GM18517 (cell line): ENCODE results near the gene RAB36.
"Not testable (repeated sequence)": the region's sequence is repeated elsewhere in the genome, so short reads cannot be mapped to it uniquely, and the experiment has no call there.

Experiments used
- ATAC-seq: cut with Tn5 transposase; IDR thresholded peaks from one replicate; pipeline ENCODE4 v1.9.1; 2021; ENCODE audit warnings: mild to moderate bottlenecking, moderate library complexity; ENCODE audit not compliant: unreplicated experiment

Gene RAB36

GRCh38 chr22:23136991-23137390, 8.3 kb upstream of the RAB36 start:
- ATAC-seq, result not testable (repeated sequence)

GRCh38 chr22:23137468-23137867, 7.8 kb upstream of the RAB36 start:
- ATAC-seq, result no peak

GRCh38 chr22:23137905-23138561, 7.2 kb upstream of the RAB36 start:
- ATAC-seq, result peak; percentile 42

- no peak for ATAC-seq
Observed at GRCh38 chr22:23138584-23139435, 6.5 kb upstream of the RAB36 start.

- ATAC-seq, result no peak
Observed at GRCh38 chr22:23140385-23140784, 4.9 kb upstream of the RAB36 start.

GRCh38 chr22:23142546-23143105, 2.7 kb upstream of the RAB36 start:
- ATAC-seq, result no peak

GRCh38 chr22:23143119-23143518, 2.2 kb upstream of the RAB36 start:
- no peak for ATAC-seq

GRCh38 chr22:23144432-23144831, 845 bp upstream of the RAB36 start:
- ATAC-seq, result no peak

- no peak for ATAC-seq
Observed at GRCh38 chr22:23145878-23146470, 697 bp downstream of the RAB36 start.

- ATAC-seq, result no peak
Observed at GRCh38 chr22:23146478-23147205, 1.4 kb downstream of the RAB36 start.

- ATAC-seq, result no peak
Observed at GRCh38 chr22:23147617-23148387, 2.5 kb downstream of the RAB36 start.

GRCh38 chr22:23149743-23150238, 4.5 kb downstream of the RAB36 start:
- no peak for ATAC-seq

GRCh38 chr22:23150762-23151161, 5.5 kb downstream of the RAB36 start:
- no peak for ATAC-seq

- ATAC-seq, result no peak
Observed at GRCh38 chr22:23151827-23152226, 6.5 kb downstream of the RAB36 start.

- ATAC-seq, result no peak
Observed at GRCh38 chr22:23152238-23153114, 7.2 kb downstream of the RAB36 start.

GRCh38 chr22:23153994-23154393, 8.7 kb downstream of the RAB36 start:
- no peak for ATAC-seq

GRCh38 chr22:23154461-23154860, 9.2 kb downstream of the RAB36 start:
- no peak for ATAC-seq

GRCh38 chr22:23155143-23155542, 9.9 kb downstream of the RAB36 start:
- ATAC-seq, result no peak

GRCh38 chr22:23155831-23156230, 10.6 kb downstream of the RAB36 start:
- no peak for ATAC-seq
